CD14-positive monocyte (primary cell): ENCODE results near the gene MLLT3. TPM values are rescaled to one million over a fixed set of nuclear protein-coding genes. Genes with fewer than 3 reads are reported as not detected.

Source experiments
- DNase-seq, 3 donors: peaks; one replicate each; pipeline ENCODE4 v3.0.0-alpha.2; 2011 to 2022
- H2AFZ ChIP-seq: 2 replicates; pipeline ENCODE4 v1.6.0; 2012; ENCODE audit warnings: mild to moderate bottlenecking, low read depth, low read length, inconsistent platforms; ENCODE audit not compliant: insufficient read depth, poor library complexity, severe bottlenecking
- H3K27ac ChIP-seq, 2 donors: 1 replicate in 1 of 2; 2 replicates in 1 of 2; pipeline ENCODE4 v1.5.1; 2012 to 2013; ENCODE audit warnings: low read length in 2 of 2, control low read depth in 1 of 2, inconsistent platforms in 1 of 2, low read depth in 1 of 2, mild to moderate bottlenecking in 1 of 2
- H3K27me3 ChIP-seq, 2 donors: one replicate each; pipeline versions ENCODE4 v1.6.0 to v1.6.1; 2011 to 2013; ENCODE audit warnings: low read length in 2 of 2; ENCODE audit not compliant: control insufficient read depth in 2 of 2, insufficient read depth in 2 of 2
- H3K36me3 ChIP-seq, 2 donors: replicated peaks in 1 of 2; 1 replicate in 1 of 2; 2 replicates in 1 of 2; pipeline versions ENCODE4 v1.5.1 to v1.6.1; 2012 to 2013; ENCODE audit warnings: low read length in 2 of 2, control low read depth in 1 of 2, inconsistent platforms in 1 of 2, mild to moderate bottlenecking in 1 of 2; ENCODE audit not compliant: insufficient read depth in 2 of 2, control insufficient read depth in 1 of 2
- H3K4me1 ChIP-seq, 2 donors: 1 replicate in 1 of 2; 2 replicates in 1 of 2; pipeline versions ENCODE4 v1.5.1 to v1.6.1; 2012 to 2013; ENCODE audit warnings: low read length in 2 of 2, control low read depth in 1 of 2, inconsistent platforms in 1 of 2, mild to moderate bottlenecking in 1 of 2, moderate library complexity in 1 of 2; ENCODE audit not compliant: insufficient read depth in 2 of 2, control insufficient read depth in 1 of 2
- H3K4me2 ChIP-seq: replicated peaks from 2 replicates; pipeline ENCODE3; 2012; ENCODE audit warnings: low read length, moderate library complexity, mild to moderate bottlenecking; ENCODE audit not compliant: poor library complexity, severe bottlenecking; ENCODE audit errors: extremely low read depth
- H3K4me3 ChIP-seq, 3 experiments: fragments of 200-600 bp in 1 of 3; sonication (generic) in 1 of 3; replicated peaks in 1 of 3; 1 replicate in 2 of 3; 2 replicates in 1 of 3; pipeline ENCODE4 v1.5.1; 2011 to 2013; ENCODE audit warnings: low read length in 3 of 3, mild to moderate bottlenecking in 3 of 3, control low read depth in 2 of 3, low read depth in 2 of 3, inconsistent platforms in 1 of 3, moderate library complexity in 1 of 3
- H3K79me2 ChIP-seq: 2 replicates; pipeline ENCODE4 v1.6.0; 2012; ENCODE audit warnings: mild to moderate bottlenecking, control low read depth, inconsistent platforms, low read length, moderate library complexity; ENCODE audit not compliant: insufficient read depth
- H3K9ac ChIP-seq: 2 replicates; pipeline ENCODE4 v1.6.0; 2017; ENCODE audit warnings: low read length, mild to moderate bottlenecking; ENCODE audit not compliant: insufficient read depth, poor library complexity, severe bottlenecking
- H3K9me3 ChIP-seq, 2 donors: replicated peaks in 1 of 2; 1 replicate in 1 of 2; 2 replicates in 1 of 2; pipeline versions ENCODE4 v1.5.1 to v1.6.1; 2012 to 2013; ENCODE audit warnings: low read length in 2 of 2, control low read depth in 1 of 2; ENCODE audit not compliant: control insufficient read depth in 1 of 2, insufficient read depth in 1 of 2
- H4K20me1 ChIP-seq: 2 replicates; pipeline ENCODE4 v1.6.0; 2012; ENCODE audit warnings: mild to moderate bottlenecking, low read length, control low read depth, moderate library complexity; ENCODE audit not compliant: insufficient read depth
- H3K27ac Mint-ChIP-seq, 7 donors: one replicate each; pipeline ENCODE4 v1.8.0; 2020; ENCODE audit warnings: mild to moderate bottlenecking in 7 of 7, mixed read lengths in 7 of 7, moderate library complexity in 6 of 7, inconsistent platforms in 2 of 7
- H3K27me3 Mint-ChIP-seq, 3 donors: one replicate each; pipeline ENCODE4 v1.8.0; 2021 to 2022; ENCODE audit warnings: low read depth in 3 of 3, mild to moderate bottlenecking in 3 of 3, mixed read lengths in 3 of 3, moderate library complexity in 3 of 3, inconsistent platforms in 1 of 3
- H3K36me3 Mint-ChIP-seq, 2 donors: one replicate each; pipeline ENCODE4 v1.8.0; 2020; ENCODE audit warnings: mixed read lengths in 2 of 2, inconsistent platforms in 1 of 2, mild to moderate bottlenecking in 1 of 2
- H3K4me1 Mint-ChIP-seq: one replicate; pipeline ENCODE4 v1.8.0; 2020; ENCODE audit warnings: mild to moderate bottlenecking, mixed read lengths
- H3K4me3 Mint-ChIP-seq, 2 donors: one replicate each; pipeline ENCODE4 v1.8.0; 2020; ENCODE audit warnings: mild to moderate bottlenecking in 2 of 2, mixed read lengths in 2 of 2, moderate library complexity in 1 of 2
- H3K9me3 Mint-ChIP-seq, 7 donors: one replicate each; pipeline ENCODE4 v1.8.0; 2020 to 2022; ENCODE audit warnings: mixed read lengths in 7 of 7, mild to moderate bottlenecking in 6 of 7, moderate library complexity in 6 of 7, inconsistent platforms in 2 of 7
- CTCF ChIP-seq: fragments of 200-600 bp; IDR thresholded peaks from one replicate; pipeline ENCODE4 v1.8.0; 2022; ENCODE audit warnings: antibody characterized with exemption, mild to moderate bottlenecking
- WGBS: methylation state at CpG from one replicate; pipeline ENCODE4 v1.1.5; 2013; ENCODE audit warnings: missing lambda C conversion rate; ENCODE audit not compliant: insufficient coverage; 5-methylcytosine and 5-hydroxymethylcytosine counted together
- intact Hi-C, 2 donors: fragments of 100-400 bp; cut with micrococcal nuclease; formaldehyde crosslinking; loops; one replicate each; pipeline versions ENCODE4 v1.15.0 to v1.15.1; 2023
- polyA plus RNA-seq, 3 donors: library from polyadenylated mRNA; depleted of rRNA in 1 of 3; unstranded in 2 of 3; stranded (reverse) in 1 of 3; fragments of 300-500 nt in 2 of 3; fragments of >200 nt in 1 of 3; fragmentation: Illumina TruSeq in 2 of 3; gene quantifications; 1 replicate in 2 of 3; 2 replicates in 1 of 3; pipeline ENCODE4 v1.2.3, GENCODE V29; 2012 to 2021

The MLLT3 gene
- polyA plus RNA-seq, 3 donors: 0.81 to 2.3 (median 1.5) TPM

GRCh38 chr9:20331095-20331685, 291.1 kb downstream of the MLLT3 start:
- Histone ChIP-seq H3K4me3 (no peak overlapping the region), H3K9ac (no peak overlapping the region), H3K79me2 (no peaks in the 10 kb centered on the region), H4K20me1 (no peaks in the 10 kb centered on the region), H2AFZ (no peak overlapping the region), H3K36me3 (no peaks in the 10 kb centered on the region), H3K4me2 (no peak overlapping the region), H3K27me3 (no peaks in the 10 kb centered on the region), H3K9me3 (no peaks in the 10 kb centered on the region), H3K4me1 (no peaks in the 10 kb centered on the region), H3K27ac (no peak overlapping the region)
- no peak overlapping the region for H3K27ac Mint-ChIP-seq
- peaks cover 0 to 3% (median 0%) of the 10 kb centered on the region in 3 donors for H3K27me3 Mint-ChIP-seq
- H3K4me3 Mint-ChIP-seq: no peak overlapping the region
- DNase-seq: no peak
- no peaks in the 10 kb centered on the region for H3K4me1 Mint-ChIP-seq
- no peaks in the 10 kb centered on the region for H3K36me3 Mint-ChIP-seq
- peaks cover 0 to under 1% (median 0%) of the 10 kb centered on the region in 7 donors for H3K9me3 Mint-ChIP-seq
- intact Hi-C loops: no loop called here
- WGBS: 86% methylated on average over 2 of the region's 5 CpGs
- TF ChIP-seq CTCF: no peak

GRCh38 chr9:20330688-20331087, 291.6 kb downstream of the MLLT3 start:
- H3K9ac ChIP-seq: no peak overlapping the region
- H3K4me1 ChIP-seq: no peaks in the 10 kb centered on the region
- no peaks in the 10 kb centered on the region for H3K4me1 Mint-ChIP-seq
- H3K36me3 Mint-ChIP-seq: no peaks in the 10 kb centered on the region
- no peak overlapping the region for H3K4me3 Mint-ChIP-seq
- intact Hi-C loops: no loop called here
- peaks cover 0 to 2% (median 0%) of the 10 kb centered on the region in 7 donors for H3K9me3 Mint-ChIP-seq
- H3K9me3 ChIP-seq: no peaks in the 10 kb centered on the region
- no peak overlapping the region for H2AFZ ChIP-seq
- H3K4me3 ChIP-seq: no peak overlapping the region
- H3K4me2 ChIP-seq: no peak overlapping the region
- H3K79me2 ChIP-seq: no peaks in the 10 kb centered on the region
- no peak for TF ChIP-seq CTCF
- DNase-seq: no peak
- H4K20me1 ChIP-seq: no peaks in the 10 kb centered on the region
- no peak overlapping the region for H3K27ac ChIP-seq
- no peaks in the 10 kb centered on the region for H3K27me3 ChIP-seq
- H3K27ac Mint-ChIP-seq: no peak overlapping the region
- no peaks in the 10 kb centered on the region for H3K36me3 ChIP-seq
- H3K27me3 Mint-ChIP-seq: peaks cover 0 to 3% (median 0%) of the 10 kb centered on the region in 3 donors
